Measurements from ENCODE around the gene CCR6. TPM values are rescaled to one million over a fixed set of nuclear protein-coding genes. Genes with fewer than 3 reads are reported as not detected.

Gene CCR6
- not detected for total RNA-seq

DNA sequence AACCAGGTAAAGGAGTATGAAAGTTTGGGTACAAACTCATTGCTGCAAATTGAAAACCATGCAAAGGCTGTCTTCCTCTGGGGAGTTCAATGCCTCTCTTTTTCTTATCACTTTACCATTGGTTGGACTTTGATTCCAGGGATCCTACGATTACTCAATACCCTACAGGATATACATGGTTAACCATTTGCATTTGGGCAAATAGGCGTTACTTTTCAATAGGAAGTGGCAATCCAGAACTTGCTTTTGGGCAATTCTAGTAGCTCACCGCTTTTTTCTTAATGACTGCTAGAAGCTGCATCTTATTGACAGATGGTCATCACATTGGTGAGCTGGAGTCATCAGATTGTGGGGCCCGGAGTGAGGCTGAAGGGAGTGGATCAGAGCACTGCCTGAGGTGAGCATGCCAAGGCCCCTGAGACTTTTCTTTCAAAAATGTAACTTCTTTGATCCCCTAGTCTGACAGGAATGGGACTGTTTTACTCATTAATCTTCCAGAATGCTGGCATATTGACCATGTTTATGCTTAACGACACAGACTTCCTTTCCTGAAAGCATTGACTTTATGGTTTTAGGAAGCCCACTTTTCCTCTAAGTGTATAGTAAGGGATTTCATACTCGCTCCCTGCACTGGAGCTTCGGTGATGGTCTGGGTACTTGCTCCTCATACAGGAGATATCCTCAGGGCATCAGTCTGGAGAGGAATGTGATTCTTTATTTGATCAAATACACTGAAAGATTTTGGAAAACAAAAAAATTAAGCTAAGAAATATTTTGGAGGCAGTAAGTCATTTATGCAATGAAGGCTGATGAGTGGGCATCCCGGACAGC, at the start of gene CCR6:
Gene CCR6, plus strand, starts transcription at position 270 of the 831 bp plus-strand sequence. CDS start 13,039 bp downstream, outside the sequence.
- no peak for DNase-seq
- in situ Hi-C loops (cut with MboI; ENCODE audit: low sequenced_read_pairs in 4 of 4) (no loop called here), intact Hi-C loops (cut with DNase I; ENCODE audit: low total_unique reads) (no loop called here)
- Histone ChIP-seq H3K27ac (no peak within 1 kb of the TSS), H3K4me3 (no peak within 1 kb of the TSS), H3K27me3 (peaks cover 0 to 3% (median 0%) of the 10 kb centered on the region in 3 donors), H3K4me1 (no peaks in the 10 kb centered on the region), H3K36me3 (no peaks in the 10 kb centered on the region), H3K9me3 (no peaks in the 10 kb centered on the region)
- ATAC-seq: no peak
- TF ChIP-seq, protein P1, sequence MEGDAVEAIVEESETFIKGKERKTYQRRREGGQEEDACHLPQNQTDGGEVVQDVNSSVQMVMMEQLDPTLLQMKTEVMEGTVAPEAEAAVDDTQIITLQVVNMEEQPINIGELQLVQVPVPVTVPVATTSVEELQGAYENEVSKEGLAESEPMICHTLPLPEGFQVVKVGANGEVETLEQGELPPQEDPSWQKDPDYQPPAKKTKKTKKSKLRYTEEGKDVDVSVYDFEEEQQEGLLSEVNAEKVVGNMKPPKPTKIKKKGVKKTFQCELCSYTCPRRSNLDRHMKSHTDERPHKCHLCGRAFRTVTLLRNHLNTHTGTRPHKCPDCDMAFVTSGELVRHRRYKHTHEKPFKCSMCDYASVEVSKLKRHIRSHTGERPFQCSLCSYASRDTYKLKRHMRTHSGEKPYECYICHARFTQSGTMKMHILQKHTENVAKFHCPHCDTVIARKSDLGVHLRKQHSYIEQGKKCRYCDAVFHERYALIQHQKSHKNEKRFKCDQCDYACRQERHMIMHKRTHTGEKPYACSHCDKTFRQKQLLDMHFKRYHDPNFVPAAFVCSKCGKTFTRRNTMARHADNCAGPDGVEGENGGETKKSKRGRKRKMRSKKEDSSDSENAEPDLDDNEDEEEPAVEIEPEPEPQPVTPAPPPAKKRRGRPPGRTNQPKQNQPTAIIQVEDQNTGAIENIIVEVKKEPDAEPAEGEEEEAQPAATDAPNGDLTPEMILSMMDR (IDR thresholded peaks at IDR 0.05 in 4 of 5, conservative IDR thresholded peaks at IDR 0.05 in 1 of 5): no peak
- no peak for TF ChIP-seq POLR2A (IDR thresholded peaks at IDR 0.05)

DNA sequence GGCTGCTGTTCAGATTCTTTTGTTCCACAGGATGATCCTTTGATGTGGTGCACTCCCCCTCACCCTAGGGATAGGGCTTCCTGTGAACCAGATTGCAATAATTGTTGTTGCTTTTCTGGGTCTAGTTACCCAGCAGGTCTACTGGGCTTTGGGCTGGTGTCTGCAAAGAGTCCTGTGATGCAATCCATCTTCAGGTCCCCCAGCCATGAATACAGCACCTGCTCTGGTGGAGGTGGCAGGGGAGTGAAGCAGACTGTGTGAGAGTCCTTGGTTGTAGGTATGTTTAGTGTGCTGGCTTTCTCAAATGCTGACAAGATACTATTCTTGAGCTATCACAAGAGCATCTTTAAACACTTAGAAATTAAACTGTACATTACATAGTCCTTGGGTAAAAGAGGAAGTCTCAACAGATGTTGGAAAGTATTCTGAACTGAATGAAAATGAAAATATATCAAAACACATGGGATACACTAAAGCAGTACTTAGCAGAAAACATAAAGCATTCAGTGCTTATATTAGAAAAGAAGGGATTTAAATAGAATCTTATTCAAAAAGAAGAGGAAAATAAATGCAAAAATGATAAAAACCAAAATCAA, 49.1 kb upstream of the CCR6 start:
- Histone ChIP-seq H3K27me3 (no peaks in the 10 kb centered on the region), H3K4me1 (no peaks in the 10 kb centered on the region), H3K9me3 (no peaks in the 10 kb centered on the region), H3K27ac (no peak overlapping the region), H3K36me3 (no peaks in the 10 kb centered on the region), H3K4me3 (no peak overlapping the region)
- in situ Hi-C loops (cut with MboI; ENCODE audit: low sequenced_read_pairs in 4 of 4) (no loop called here), intact Hi-C loops (cut with DNase I; ENCODE audit: low total_unique reads) (no loop called here)
- ATAC-seq (no peak), DNase-seq (no peak)
- TF ChIP-seq, protein P1 (IDR thresholded peaks at IDR 0.05 in 4 of 5, conservative IDR thresholded peaks at IDR 0.05 in 1 of 5): no peak
- TF ChIP-seq POLR2A (IDR thresholded peaks at IDR 0.05): no peak

DNA sequence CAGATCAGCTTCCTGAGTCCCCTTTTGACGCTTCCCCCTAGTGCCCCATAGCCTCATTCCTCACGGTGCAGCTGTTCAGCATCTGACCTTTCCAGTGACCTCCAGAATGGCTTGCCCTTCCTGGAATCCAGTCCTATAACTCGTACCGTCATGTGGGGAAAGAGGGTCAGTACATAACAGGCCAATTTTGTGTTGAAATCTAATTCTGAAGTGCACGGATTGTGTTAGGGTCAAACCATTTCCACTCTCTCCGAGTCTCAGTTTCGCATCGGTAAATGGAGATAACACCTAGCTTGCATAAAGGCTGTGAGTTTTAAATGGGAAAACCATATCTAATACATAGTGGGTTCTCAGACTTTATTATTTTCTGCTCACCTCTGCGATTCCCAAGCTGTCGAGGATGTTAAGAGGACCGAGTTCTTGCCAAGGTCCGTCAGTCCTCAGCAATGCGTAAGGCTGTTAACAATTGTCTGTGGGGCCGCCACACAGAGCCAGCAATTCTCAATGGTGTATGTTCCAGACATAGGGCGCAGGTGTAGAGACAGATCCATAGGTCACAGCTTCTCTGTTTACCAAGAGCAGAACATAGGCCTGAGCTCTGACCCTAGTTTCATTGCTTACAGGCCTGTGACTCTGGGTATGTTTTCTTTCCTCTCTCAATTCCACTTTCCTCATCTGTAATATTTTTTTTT, 45.5 kb upstream of the CCR6 start:
- ATAC-seq: no peak
- H3K4me1 ChIP-seq: no peaks in the 10 kb centered on the region
- no peak for DNase-seq

DNA sequence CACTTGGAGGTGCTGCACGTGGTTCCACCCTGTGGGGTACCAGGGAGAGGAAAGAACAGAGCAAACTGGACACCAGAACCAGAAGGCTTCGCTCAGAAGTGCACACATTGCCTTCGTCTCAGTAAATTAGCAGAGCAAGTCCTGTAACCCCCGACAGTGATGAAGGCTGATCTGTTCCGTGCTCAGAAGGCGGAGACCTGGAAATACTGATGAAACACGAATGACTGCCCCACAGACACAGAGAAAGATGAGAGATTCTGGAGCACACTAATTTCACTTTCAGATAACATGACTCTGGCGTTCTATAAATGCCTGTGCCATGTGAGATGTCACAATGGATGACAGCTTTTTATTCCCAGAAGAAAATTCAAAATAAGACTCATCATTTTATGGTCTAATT, 44.2 kb upstream of the CCR6 start:
- H3K4me3 ChIP-seq: no peak overlapping the region
- TF ChIP-seq POLR2A (IDR thresholded peaks at IDR 0.05): no peak
- TF ChIP-seq, protein P1 (IDR thresholded peaks at IDR 0.05 in 4 of 5, conservative IDR thresholded peaks at IDR 0.05 in 1 of 5): no peak
- no peaks in the 10 kb centered on the region for H3K36me3 ChIP-seq
- no peak for DNase-seq
- H3K27ac ChIP-seq: no peak overlapping the region
- no peaks in the 10 kb centered on the region for H3K27me3 ChIP-seq
- H3K4me1 ChIP-seq: no peaks in the 10 kb centered on the region
- no peak for ATAC-seq
- H3K9me3 ChIP-seq: no peaks in the 10 kb centered on the region
- in situ Hi-C loops (cut with MboI; ENCODE audit: low sequenced_read_pairs in 4 of 4): no loop called here
- intact Hi-C loops (cut with DNase I; ENCODE audit: low total_unique reads): no loop called here

More for the DNA sequence above, 45.5 kb upstream of the CCR6 start:
- Histone ChIP-seq H3K9me3 (no peaks in the 10 kb centered on the region), H3K4me3 (no peak overlapping the region), H3K27me3 (no peaks in the 10 kb centered on the region), H3K36me3 (no peaks in the 10 kb centered on the region), H3K27ac (no peak overlapping the region)
- in situ Hi-C loops (cut with MboI; ENCODE audit: low sequenced_read_pairs in 4 of 4) (no loop called here), intact Hi-C loops (cut with DNase I; ENCODE audit: low total_unique reads) (no loop called here)
- no peak for TF ChIP-seq POLR2A (IDR thresholded peaks at IDR 0.05)
- TF ChIP-seq, protein P1 (IDR thresholded peaks at IDR 0.05 in 4 of 5, conservative IDR thresholded peaks at IDR 0.05 in 1 of 5): no peak

Measured in gastrocnemius medialis (tissue), 4 donors.